AML-193 (cell line): ENCODE data around the gene SLC25A5.
"Not testable (repeated sequence)": the region's sequence is repeated elsewhere in the genome, so short reads cannot be mapped to it uniquely, and the experiment has no call there.

Experiments
- DNase-seq, 2 experiments: peaks; one replicate each; lab custom pipeline; 2025; lab: John Stamatoyannopoulos, UW

Gene SLC25A5

DNA sequence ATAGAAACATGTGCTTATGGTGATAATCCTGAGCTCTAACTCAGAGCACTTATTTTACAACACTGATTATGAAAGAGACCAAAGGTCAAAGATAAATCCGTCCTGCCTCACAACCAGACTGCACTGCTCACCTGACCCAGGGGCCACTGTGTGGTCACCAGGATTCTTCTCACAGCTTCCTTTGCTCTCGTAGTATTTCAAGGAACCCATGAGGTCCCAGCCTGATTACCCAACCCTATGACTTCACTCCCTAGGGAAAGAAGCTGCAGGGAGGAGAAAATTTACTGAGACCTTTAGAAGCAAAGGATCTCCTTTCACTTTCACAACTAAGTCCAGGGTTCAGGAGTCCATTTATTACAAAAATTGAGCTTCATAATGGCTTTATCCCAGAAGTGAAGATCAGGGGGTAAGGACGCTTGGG lies 9.6 kb downstream of the SLC25A5 start:
- no peak for DNase-seq

DNA sequence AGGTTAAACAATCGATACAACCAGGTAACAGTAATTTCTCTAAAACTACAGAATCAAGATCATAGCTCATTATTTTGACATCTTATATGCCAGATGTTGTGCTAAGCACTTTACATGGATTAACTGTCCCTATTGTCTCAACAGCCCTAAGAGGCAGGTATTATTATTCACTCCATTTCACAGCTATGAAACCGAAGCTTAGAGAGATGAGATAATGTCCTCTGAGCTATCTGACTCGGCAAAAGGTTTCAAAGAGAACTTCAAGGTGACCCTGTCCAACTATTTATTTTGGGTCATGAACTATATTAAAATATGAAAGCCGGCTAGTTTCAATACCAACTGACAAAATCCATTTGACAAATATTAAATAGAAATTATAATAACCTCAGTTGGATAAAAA lies 10.3 kb downstream of the SLC25A5 start:
- DNase-seq, result no peak

DNA sequence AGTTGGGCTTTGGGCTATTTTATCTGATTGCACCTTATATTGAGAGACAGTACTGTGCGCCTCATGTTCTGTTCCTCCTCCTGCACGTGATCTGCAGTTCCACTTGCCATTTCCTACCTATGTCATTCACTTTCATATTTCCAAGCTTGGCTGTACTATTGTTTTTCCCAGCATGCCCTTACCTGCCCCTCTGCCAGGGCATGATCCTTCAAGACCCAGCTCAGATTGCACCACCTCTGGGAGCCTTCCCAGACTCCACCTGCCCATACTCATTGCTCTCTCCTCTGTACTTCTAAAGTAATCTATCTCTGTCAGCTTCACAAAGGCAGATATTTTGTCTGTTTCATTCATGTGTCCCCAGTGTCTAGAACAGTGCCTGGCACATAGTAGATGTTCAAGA lies 11.6 kb downstream of the SLC25A5 start:
- no peak for DNase-seq

DNA sequence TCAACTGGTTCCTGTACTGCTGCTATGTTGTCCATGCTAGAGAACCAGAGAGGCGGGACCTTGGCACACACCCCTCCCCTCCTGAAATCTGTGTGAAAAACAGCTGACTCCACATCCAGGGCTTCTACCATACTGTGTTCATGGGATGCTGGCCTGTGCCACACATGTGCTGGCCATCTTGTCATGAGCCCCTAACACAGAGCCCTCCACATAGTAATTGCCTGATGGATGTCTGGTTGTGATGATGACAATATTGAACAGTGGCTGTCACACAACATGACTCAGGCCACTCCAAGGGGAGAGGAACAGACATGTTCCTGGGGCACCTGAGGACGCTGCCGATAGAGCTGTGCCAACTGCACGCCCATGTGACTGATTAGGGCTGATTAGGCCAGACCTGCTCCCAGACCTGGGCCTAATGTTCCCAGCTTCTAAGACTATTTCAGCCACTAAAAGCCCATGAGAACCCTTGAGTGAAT lies 13.1 kb downstream of the SLC25A5 start:
- no peak for DNase-seq

DNA sequence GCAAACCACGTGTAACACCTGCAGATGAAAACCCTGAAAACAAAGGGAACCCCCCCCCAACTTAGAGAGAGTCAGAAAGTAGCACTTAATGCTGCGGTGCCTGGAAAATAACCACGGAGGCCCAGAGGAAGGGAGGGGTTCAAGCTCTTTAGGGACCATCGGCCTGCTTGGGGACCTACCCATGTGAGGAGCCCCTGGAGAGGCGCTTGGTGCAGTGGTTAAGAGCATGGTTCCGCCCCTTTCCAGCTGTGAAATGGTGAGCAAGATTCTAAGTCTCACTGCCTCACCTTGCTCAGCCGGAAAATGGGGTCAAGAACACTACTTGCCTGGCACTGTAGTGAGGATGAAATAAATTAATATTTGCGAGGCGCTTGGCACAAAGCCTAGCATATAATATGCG lies 13.8 kb downstream of the SLC25A5 start:
- no peak for DNase-seq

DNA sequence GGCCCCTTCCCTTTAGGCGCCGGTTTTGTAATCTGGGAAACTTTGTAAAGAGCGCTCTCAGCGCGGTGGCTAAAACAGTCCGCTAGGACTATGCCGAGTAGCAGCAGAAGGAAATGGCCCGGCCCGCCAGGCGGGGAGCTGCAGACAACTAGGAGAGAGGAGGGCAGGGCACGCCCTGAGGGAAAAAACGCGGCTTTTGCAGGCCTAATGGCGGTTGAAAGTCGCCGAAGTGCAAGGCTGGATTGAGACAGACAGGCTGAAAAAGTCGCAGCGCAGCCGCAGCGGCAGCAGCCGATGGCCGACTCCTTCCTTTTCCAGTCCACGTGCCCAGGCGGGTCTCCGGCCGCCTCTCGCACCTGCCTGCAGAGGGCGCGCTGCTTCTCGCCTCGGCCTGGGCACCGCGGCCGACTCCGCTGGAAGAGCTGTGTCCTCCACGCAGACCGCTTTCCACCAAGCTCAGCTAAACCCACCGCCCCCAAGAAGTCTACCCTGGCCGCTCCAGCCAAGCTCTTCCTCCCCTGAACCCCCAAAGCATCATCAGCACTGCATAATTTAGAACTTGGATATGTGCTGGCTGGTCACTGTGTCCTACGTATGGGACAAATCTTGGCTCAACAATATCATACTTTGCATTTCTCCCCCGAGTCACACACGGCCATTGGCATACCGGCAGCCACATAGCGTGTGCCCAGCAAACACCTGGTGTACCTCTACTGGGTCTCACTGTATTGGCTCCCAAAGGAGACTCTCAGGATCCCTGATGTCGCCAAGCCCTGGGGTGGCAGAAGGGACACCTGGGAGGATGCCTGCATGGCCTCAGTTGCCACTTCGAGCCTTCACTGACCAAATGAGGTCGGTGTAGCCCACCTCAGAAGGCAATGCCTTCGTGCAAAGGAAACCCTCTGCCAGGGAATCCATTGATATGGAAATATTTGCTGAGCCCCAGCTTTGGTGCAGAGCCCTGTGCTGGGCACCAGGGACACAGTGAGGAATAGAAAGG lies 14.5 kb downstream of the SLC25A5 start:
- DNase-seq, result peak; percentile 54 to 62

DNA sequence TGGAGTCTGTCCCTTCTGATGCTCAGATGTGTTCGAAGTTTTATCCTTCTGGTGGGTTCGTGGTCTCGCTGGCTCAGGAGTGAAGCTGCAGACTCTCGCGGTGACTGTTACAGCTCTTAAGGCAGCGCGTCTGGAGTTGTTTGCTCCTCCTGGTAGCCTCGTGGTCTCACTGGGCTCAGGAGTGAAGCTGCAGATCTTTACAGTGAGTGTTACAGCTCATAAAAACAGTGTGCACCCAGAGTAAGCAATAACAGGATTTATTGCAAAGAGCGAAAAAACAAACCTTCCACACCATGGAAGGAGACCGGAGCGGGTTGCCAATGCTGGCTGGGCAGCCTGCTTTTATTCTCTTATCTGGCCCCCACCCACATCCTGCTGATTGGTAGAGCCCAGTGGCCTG lies 18.5 kb downstream of the SLC25A5 start:
- no peak for DNase-seq

DNA sequence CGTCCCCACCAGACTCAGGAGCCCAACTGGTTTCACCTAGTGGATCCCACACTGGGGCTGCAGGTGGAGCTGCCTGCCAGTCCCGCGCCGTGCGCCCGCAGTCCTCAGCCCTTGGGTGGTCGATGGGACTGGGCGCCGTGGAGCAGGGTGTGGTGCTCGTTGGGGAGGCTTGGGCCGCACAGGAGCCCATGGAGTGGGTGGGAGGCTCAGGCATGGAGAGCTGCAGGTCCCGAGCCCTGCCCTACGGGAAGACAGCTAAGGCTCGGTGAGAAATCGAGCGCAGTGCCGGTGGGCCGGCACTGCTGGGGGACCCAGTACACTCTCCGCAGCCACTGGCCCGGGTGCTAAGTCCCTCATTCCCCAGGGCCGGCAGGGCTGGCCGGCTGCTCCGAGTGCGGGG lies 19.5 kb downstream of the SLC25A5 start:
- not testable (repeated sequence) for DNase-seq

DNA sequence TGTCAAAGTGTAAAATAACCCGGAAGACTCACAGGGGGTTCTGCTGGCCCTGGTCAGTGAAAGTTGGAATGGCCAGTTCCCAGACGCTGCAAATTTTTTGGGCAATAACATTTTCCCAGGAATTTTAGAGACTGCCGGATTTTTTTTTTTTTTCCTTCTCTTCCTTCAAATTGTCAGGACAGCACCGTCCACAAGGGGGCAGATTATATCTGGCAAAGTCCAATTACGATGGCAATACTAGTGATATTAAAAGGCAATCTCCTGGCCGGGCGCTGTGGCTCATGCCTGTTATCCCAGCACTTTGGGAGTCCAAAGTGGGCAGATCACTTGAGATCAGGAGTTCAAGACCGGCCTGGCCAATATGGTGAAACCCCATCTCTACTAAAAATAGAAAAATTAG lies 20.5 kb downstream of the SLC25A5 start:
- DNase-seq, result peak in 1 of 2 experiments; percentile 2

DNA sequence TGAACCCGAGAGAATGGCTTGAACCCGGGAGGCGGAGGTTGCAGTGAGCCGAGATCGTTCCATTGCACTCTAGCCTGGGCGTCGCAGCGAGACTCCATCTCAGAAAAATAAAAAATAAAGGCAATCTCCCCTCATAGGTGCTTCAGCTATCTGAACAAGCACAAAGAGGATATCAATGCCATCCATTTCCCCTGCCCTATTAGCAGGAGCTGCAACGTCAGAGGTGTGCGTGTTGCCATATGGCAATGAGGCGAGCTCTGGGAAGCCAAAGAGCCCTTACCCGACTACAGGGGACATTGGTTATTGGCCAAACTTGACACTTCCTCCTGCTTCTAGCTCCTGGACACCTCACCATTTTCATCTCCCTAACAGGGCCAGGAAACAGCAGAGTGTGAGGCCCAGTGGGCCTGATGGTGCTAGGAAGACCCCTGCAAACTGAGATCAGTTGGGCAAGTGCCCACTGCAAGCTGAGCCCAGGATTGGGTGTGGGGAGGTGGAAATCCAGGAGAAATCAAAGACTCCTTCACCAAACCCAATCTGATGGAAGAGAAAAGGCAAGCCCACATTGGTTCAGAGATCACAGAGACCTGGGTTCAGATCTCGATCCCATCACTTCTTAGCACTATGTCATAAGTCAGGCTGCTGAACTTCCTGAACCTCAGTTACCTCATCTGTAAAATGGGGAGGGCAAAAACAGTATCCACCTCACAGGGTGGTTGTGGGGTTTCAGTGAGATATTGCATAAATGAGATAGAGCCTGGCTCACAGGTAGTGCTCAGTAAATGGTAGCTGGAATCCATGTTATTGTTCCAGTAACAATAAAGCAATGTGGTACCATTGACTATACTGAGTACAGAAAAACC lies 21.2 kb downstream of the SLC25A5 start:
- DNase-seq, result no peak

DNA sequence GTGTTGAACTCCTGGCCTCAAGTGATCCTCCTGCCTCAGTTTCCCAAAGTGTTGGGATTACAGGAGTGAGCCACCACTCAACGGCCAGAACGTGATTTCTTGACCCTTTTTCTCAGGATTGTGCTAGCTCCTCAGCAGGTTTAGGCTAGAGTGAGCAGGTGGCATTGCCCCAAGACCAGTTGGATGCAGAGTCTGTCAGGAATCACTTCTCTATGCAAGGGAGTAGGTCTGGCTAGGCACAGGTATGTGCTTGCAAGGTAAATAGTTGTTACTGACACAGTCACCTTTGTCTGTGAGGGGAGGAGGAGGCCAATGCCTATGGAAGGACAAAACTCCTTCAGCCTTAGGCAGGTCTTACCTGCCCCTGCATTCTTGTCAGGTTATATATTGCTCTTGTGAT lies 24.2 kb downstream of the SLC25A5 start:
- DNase-seq, result no peak

DNA sequence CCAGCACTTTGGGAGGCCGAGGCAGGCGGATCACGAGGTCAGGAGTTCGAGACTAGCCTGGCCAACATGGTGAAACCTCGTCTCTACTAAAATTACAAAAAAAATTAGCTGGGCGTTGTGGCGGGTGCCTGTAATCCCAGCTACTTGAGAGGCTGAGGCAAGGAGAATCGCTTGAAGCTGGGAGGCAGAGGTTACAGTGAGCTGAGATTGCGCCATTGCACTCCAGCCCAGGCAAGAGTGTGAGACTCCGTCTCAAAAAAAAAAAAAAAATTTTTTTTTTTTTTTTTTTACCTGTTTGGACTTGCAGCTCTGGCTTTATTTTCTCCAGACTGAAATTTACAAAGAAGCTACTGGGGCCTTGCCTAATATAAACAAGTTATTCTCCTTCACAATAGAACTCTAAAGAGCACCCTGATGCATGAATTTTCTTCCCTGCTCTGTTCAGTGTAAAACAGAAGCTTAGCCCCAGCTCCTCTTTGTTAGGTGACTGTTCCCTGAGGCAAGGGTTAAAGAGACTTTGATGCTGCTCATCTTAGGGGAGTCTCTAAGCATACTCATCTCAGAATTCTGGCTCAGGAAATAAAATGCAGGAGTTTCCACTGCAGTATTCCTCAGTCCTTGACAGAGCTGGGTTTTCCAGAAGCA lies 25.7 kb downstream of the SLC25A5 start:
- DNase-seq, result not testable (repeated sequence)

DNA sequence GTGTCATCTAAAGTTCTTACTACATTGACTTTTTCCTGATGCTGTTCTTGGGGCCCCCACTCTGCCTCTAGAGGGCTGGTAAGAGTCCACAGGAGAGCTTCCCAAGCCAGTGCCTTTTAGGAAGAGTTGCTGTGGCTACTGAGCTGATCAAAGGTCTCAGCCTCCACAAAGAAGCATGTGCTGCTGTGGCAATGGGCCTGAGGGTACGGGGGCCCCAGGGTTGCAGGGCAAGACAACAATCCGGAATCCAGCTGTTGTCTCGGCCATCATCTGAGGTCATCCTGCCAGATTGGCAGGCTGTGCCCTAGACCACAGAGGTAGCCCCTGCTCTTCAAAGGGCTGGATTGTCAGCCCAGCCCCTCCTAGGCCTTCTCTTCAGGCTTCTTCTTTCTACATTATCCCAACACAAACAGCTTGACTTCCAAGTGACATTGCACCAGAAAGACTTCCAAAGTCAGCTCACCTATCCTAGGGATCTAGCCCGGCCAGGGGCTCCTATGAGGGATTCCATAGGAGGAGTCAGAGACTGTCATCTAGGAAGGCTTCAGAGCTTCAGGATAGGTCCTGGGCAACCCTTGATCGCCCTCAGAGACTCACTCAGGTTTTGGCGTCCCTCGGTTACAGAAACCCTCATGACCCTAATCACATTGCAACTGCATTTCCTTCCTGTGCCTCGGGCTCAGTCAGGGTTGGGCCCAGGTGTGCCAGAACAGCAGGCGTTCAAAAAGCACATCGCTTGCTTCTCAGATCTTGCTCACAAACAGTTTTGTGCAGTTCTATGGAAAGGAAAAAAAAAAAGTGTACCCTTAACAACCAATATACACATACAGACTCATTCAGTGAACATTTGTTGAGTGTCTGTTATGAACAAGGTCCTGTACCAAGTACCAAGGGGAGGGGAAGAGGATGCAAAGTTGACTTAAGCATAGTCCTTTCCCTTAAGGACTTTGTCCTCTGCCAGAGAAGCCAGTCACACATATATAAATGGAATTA lies 27.8 kb downstream of the SLC25A5 start:
- no peak for DNase-seq

DNA sequence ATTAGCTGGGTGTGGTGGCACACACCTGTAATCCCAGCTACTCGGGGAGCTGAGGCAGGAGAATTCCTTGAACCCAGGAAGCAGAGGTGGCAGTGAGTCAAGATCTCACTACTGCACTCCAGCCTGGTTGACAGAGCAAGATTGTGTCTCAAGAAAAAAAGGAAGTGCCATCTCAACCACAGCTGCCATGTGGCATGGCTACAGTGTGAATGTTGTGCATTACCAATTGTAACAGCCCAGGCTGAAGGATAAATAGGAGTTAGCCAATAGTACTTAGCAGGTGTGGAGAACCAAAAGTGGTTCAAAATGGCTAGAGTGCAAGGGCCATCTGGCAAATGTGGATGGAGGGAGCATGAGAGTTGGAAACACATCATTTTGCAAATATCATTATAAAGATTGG lies 28.9 kb downstream of the SLC25A5 start:
- peak; percentile 31 to 49 for DNase-seq

DNA sequence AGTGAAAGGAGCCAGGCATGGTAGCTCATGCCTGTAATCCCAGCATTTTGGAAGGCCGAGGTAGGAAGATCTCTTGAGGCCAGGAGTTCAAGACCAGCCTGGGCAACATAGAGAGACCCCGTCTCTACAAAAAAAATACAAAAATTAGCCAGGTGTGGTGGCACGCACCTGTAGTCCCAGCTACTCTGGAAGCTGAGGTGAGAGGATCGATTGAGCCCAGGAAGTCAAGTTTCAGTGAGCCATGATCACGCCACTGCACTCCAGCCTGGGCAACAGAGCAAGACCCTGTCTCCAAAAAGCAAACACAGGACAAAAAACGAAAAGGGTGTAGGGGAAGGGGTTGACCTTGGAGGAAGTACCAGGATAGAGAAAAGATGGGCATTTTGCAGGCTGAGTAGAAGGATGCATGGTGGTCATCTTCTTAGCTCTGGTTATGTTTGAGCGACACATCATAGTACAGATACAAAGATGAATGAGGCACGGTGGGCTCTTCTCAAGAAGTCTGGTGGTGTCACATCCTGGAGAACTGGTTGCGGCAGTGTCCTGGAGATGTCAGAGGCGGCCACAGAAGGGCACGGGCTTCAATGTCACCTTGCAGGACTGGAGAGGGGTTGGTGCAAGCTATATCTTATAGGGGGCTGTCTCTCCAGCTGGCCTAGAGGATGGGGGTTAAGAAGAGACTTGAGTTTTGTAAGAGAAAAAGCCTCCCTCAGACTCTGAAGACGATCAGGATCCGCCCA lies 32.0 kb downstream of the SLC25A5 start:
- DNase-seq, result no peak

DNA sequence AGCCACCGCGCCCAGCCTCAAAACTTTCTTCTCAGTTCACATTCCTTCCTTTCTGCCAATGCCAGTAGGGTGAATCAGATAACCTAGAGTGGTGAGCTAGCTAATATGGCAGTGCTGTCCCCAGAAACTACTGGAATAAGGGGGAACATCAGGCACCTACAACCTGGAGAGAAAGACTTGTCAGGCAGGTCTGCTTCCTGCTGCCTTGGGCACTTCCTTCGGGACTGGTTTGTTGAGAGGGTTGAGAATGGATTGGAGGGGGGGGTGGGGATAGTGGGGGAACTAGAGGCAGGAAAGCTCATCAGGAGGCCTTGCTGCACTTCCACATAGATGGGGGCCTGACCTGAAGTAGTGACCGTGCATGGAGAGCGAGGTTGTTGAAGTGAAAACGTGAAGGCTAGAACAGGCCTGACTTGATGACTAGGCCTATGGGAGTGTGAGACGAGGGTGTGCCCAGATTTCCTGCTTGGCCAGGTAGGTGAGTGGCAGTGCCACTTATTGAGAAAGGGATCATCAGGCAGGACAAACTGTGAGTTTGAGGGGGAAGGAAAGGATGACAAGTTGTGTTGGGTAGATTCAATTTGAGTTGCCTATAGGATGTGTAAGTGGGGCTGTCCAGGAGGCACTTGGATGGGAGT lies 33.4 kb downstream of the SLC25A5 start:
- DNase-seq, result no peak

DNA sequence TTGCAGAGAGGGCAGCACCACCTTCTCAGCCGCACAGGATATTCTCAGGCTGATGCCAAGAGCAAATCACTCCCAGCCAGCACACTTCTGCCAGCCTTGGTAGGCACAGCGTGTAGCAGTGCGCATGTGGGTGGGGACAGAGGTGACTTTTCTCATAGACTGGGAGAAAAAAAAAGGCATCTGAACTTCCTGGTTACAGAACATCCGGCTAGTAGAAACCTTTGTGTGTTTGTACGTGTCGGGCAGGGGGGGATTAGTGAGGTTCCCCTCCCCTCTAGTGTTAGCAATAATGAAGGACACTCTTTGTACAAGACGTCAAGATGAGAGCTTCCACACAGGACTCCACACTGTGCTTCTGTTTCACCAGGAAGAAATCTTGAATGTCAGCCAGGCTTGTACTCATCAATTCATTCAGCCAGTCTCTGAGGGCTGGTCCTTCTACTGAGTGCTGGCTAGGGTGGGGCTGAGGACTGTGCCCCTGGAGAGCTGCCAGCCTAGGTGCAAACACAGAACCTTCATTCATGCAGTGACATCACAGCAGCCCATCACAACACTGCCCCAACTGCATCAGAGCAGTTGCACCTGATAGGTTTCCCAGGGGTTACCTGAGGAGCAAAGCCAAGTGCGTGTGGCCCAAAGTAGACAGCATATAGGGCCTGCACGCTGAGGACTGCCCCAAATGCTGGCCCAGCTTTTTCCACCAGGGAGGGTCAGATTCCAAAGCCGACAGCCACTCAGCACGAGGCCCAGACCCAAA lies 34.7 kb downstream of the SLC25A5 start:
- DNase-seq, result no peak

DNA sequence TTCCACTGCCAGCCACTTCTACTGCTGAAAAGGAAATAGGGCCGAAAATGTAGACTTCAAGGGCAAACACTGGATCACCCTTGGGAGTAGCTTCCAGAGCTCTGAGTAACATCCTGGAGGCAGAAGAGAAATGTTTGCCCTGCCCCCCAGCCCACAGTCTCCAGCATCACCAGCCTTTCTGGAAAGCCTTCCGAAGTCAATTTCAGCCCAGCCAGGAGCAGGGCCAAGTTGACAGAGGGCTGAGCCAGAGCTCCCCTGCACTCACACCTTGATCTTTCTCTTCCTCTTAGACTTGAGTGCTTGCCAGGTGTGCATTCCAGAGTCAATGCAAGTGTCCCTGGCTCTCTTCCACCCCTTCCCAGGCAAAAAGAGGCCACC lies 35.2 kb downstream of the SLC25A5 start:
- DNase-seq, result no peak

DNA sequence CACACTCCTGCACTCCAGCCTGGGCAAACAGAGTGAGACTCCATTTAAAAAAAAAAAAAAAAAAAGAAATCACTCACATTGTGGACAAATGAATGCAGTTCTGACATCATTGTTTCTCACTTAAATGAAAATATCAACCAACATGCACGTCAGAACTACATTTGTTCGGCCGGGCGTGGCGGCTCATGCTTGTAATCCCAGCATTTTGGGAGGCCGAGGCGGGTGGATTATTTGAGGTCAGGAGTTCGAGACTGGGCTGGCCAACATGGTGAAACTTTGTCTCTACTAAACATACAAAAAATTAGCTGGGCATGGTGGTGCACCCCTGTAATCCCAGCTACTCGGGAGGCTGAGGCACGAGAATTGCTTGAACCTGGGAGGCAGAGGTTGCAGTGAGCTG lies 36.9 kb downstream of the SLC25A5 start:
- not testable (repeated sequence) for DNase-seq
